Neural progenitor cell (in vitro differentiated cells): ENCODE results near the gene PDE1C. TPM values are rescaled to one million over a fixed set of nuclear protein-coding genes. Genes with fewer than 3 reads are reported as not detected.

ENCODE experiments used
- DNase-seq: peaks from one replicate; pipeline ENCODE4 v3.0.0-alpha.2; 2016; ENCODE audit warnings: low spot score
- H2AFZ ChIP-seq: fragments of 200-600 bp; sonication (generic); replicated peaks from 2 replicates; pipeline ENCODE4 v1.6.1; 2016; ENCODE audit warnings: antibody characterized with exemption
- H3F3A ChIP-seq: fragments of 200-600 bp; sonication (generic); 2 replicates; pipeline ENCODE4 v1.6.1; 2016; ENCODE audit warnings: antibody characterized with exemption, low read depth
- H3K27ac ChIP-seq: fragments of 200-600 bp; sonication (generic); 2 replicates; pipeline ENCODE4 v1.5.1; 2016; ENCODE audit warnings: mild to moderate bottlenecking
- H3K27me3 ChIP-seq: fragments of 200-600 bp; sonication (generic); 2 replicates; pipeline ENCODE4 v1.6.1; 2016; ENCODE audit warnings: mild to moderate bottlenecking, moderate library complexity
- H3K36me3 ChIP-seq: fragments of 200-600 bp; sonication (generic); 2 replicates; pipeline ENCODE4 v1.5.1; 2016
- H3K4me1 ChIP-seq: fragments of 200-600 bp; sonication (generic); 2 replicates; pipeline ENCODE4 v1.6.1; 2016; ENCODE audit warnings: mixed run types
- H3K4me2 ChIP-seq: fragments of 200-600 bp; sonication (generic); 2 replicates; pipeline ENCODE4 v1.6.1; 2016
- H3K4me3 ChIP-seq: fragments of 200-600 bp; sonication (generic); 2 replicates; pipeline ENCODE4 v1.5.1; 2016
- H3K79me2 ChIP-seq: fragments of 200-600 bp; sonication (generic); 2 replicates; pipeline ENCODE4 v1.6.1; 2016; ENCODE audit warnings: low read depth
- H3K9ac ChIP-seq: fragments of 200-600 bp; sonication (generic); 2 replicates; pipeline ENCODE4 v1.6.1; 2016
- H3K9me3 ChIP-seq: fragments of 200-600 bp; sonication (generic); 2 replicates; pipeline ENCODE4 v1.5.1; 2016; ENCODE audit warnings: low read depth
- H4K20me1 ChIP-seq: fragments of 200-600 bp; sonication (generic); 2 replicates; pipeline ENCODE4 v1.6.1; 2016; ENCODE audit warnings: low read depth
- H3K27ac Mint-ChIP-seq: 3 replicates; pipeline ENCODE4 v1.8.0; 2021; ENCODE audit warnings: mixed read lengths
- H3K27me3 Mint-ChIP-seq: 2 replicates; pipeline ENCODE4 v1.8.0; 2022; ENCODE audit warnings: low read depth, mild to moderate bottlenecking, inconsistent platforms, moderate library complexity, mixed read lengths; ENCODE audit not compliant: insufficient read depth
- H3K36me3 Mint-ChIP-seq: 3 replicates; pipeline ENCODE4 v1.8.0; 2021; ENCODE audit warnings: mixed read lengths
- H3K4me1 Mint-ChIP-seq: 3 replicates; pipeline ENCODE4 v1.8.0; 2021; ENCODE audit warnings: mixed read lengths
- H3K4me3 Mint-ChIP-seq: 3 replicates; pipeline ENCODE4 v1.8.0; 2021; ENCODE audit warnings: mild to moderate bottlenecking, moderate library complexity, mixed read lengths
- H3K9me3 Mint-ChIP-seq: 3 replicates; pipeline ENCODE4 v1.8.0; 2020; ENCODE audit warnings: mixed read lengths
- EZH2 ChIP-seq: fragments of 200-600 bp; sonication (generic); IDR thresholded peaks from 2 replicates; pipeline ENCODE4 v1.6.1; 2017; ENCODE audit warnings: antibody characterized with exemption, mild to moderate bottlenecking, moderate library complexity
- EZH2phosphoT487 ChIP-seq: fragments of 200-600 bp; sonication (generic); IDR thresholded peaks from 2 replicates; pipeline ENCODE4 v1.6.1; 2017; ENCODE audit warnings: antibody characterized with exemption
- total RNA-seq: library from RNA; depleted of rRNA; stranded (reverse); fragments of >200 nt; gene quantifications from 2 replicates; pipeline ENCODE4 v1.2.3, GENCODE V29; 2015; ENCODE audit warnings: low replicate concordance
- TF ChIP-seq, protein P1 (sequence below): fragments of 200-600 bp; sonication (generic); IDR thresholded peaks from 2 replicates; pipeline ENCODE4 v1.5.1; 2017; ENCODE audit warnings: antibody characterized with exemption, mild to moderate bottlenecking

Gene PDE1C
- total RNA-seq, 1 donor from 2014 or later: 0.54 TPM

DNA sequence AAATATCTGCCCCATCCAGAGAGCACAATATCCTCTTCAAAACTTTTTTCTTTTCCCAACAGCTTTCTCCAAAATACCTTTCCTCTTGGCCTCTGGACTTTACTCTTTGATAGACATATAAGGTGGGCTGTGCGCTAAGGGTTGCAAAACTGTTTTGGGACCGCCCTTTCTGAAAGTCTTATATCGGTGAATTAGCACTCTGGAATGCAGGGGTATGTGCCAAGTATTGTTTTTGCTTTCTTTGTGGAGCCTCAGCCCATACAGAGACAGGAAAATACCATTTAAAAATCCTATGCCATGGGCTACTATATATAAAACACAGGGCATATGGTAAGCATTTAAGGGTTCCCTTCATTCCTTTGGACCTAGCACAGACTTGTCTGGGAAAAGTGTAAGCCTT is 345.5 kb downstream of the PDE1C start:
- Histone ChIP-seq H3K4me2 (no peak overlapping the region), H3K4me1 (no peaks in the 10 kb centered on the region), H3K27me3 (no peaks in the 10 kb centered on the region), H2AFZ (no peak overlapping the region), H3K79me2 (no peaks in the 10 kb centered on the region), H3K9me3 (no peaks in the 10 kb centered on the region), H3F3A (no peaks in the 10 kb centered on the region), H3K9ac (no peak overlapping the region), H3K36me3 (no peaks in the 10 kb centered on the region), H4K20me1 (no peaks in the 10 kb centered on the region), H3K27ac (no peak overlapping the region), H3K4me3 (no peak overlapping the region)
- H3K4me1 Mint-ChIP-seq: peaks cover 8% of the 10 kb centered on the region
- no peak overlapping the region for H3K27ac Mint-ChIP-seq
- no peak for DNase-seq
- H3K9me3 Mint-ChIP-seq: peaks cover 2% of the 10 kb centered on the region
- H3K36me3 Mint-ChIP-seq: no peaks in the 10 kb centered on the region
- TF ChIP-seq, protein P1, sequence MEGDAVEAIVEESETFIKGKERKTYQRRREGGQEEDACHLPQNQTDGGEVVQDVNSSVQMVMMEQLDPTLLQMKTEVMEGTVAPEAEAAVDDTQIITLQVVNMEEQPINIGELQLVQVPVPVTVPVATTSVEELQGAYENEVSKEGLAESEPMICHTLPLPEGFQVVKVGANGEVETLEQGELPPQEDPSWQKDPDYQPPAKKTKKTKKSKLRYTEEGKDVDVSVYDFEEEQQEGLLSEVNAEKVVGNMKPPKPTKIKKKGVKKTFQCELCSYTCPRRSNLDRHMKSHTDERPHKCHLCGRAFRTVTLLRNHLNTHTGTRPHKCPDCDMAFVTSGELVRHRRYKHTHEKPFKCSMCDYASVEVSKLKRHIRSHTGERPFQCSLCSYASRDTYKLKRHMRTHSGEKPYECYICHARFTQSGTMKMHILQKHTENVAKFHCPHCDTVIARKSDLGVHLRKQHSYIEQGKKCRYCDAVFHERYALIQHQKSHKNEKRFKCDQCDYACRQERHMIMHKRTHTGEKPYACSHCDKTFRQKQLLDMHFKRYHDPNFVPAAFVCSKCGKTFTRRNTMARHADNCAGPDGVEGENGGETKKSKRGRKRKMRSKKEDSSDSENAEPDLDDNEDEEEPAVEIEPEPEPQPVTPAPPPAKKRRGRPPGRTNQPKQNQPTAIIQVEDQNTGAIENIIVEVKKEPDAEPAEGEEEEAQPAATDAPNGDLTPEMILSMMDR: no peak
- TF ChIP-seq EZH2phosphoT487: no peak
- no peak for TF ChIP-seq EZH2
- H3K4me3 Mint-ChIP-seq: no peak overlapping the region
- peaks cover 3% of the 10 kb centered on the region for H3K27me3 Mint-ChIP-seq

DNA sequence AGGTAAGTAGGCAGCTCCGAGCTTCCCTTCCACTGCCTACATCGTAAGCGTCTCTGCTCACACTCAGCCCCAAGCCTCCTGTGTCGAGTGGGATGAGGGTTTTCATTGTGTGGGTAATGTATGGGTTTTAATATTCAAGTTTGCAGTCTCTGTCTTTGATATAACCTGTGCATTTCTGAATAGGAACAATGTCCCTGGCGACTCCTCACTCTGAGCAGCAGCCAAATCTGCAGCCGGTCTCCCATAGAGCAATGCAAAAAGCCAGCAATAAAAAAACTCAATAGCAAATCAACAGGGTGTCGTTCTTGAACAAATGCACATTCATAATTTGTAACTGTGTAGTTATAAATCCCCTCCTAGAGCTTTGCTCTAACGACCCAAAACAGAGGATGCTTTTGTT is 349.8 kb downstream of the PDE1C start:
- Histone ChIP-seq H4K20me1 (no peaks in the 10 kb centered on the region), H3K9me3 (no peaks in the 10 kb centered on the region), H3K4me1 (no peaks in the 10 kb centered on the region), H3F3A (no peaks in the 10 kb centered on the region), H2AFZ (no peak overlapping the region), H3K79me2 (no peaks in the 10 kb centered on the region), H3K4me2 (no peak overlapping the region), H3K4me3 (no peak overlapping the region), H3K9ac (no peak overlapping the region), H3K27me3 (no peaks in the 10 kb centered on the region), H3K27ac (no peak overlapping the region), H3K36me3 (no peaks in the 10 kb centered on the region)
- H3K27ac Mint-ChIP-seq: no peak overlapping the region
- H3K9me3 Mint-ChIP-seq: peaks cover 17% of the 10 kb centered on the region
- TF ChIP-seq EZH2: no peak
- TF ChIP-seq EZH2phosphoT487: no peak
- TF ChIP-seq, protein P1: no peak
- no peak for DNase-seq
- no peak overlapping the region for H3K4me3 Mint-ChIP-seq
- peaks cover 12% of the 10 kb centered on the region for H3K4me1 Mint-ChIP-seq
- H3K36me3 Mint-ChIP-seq: peaks cover 4% of the 10 kb centered on the region
- H3K27me3 Mint-ChIP-seq: peaks cover 5% of the 10 kb centered on the region

DNA sequence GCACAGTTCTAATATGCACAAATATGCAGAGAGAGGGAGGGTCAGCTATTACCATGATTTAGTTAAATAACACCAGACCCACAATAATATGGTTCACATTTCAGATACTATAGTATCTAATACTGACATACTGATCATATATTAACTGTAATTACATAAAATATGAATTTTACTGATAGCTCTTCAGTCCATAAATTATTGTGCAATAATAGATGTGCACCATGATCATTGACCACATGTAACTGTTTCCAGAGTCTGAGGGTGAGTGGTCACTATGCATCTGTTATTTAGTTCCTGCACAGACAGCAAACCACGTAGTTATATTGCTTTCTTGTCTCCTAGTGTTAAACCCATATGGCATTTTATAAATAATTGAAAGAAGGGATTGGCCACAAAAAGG is 353.9 kb downstream of the PDE1C start:
- Mint-ChIP-seq H3K9me3 (peaks cover 54% of the 10 kb centered on the region), H3K36me3 (peaks cover 16% of the 10 kb centered on the region), H3K4me1 (peaks cover 19% of the 10 kb centered on the region), H3K4me3 (no peak overlapping the region), H3K27ac (no peak overlapping the region), H3K27me3 (peaks cover 19% of the 10 kb centered on the region)
- H3K27me3 ChIP-seq: peaks cover 13% of the 10 kb centered on the region
- H3K9ac ChIP-seq: no peak overlapping the region
- H2AFZ ChIP-seq: no peak overlapping the region
- H3K36me3 ChIP-seq: no peaks in the 10 kb centered on the region
- TF ChIP-seq, protein P1: no peak
- no peak for TF ChIP-seq EZH2
- no peak for TF ChIP-seq EZH2phosphoT487
- no peak overlapping the region for H3K27ac ChIP-seq
- H3K4me1 ChIP-seq: no peaks in the 10 kb centered on the region
- H3K79me2 ChIP-seq: no peaks in the 10 kb centered on the region
- no peaks in the 10 kb centered on the region for H4K20me1 ChIP-seq
- no peak overlapping the region for H3K4me2 ChIP-seq
- H3K4me3 ChIP-seq: no peak overlapping the region
- DNase-seq: no peak
- H3K9me3 ChIP-seq: peaks cover 8% of the 10 kb centered on the region
- H3F3A ChIP-seq: no peaks in the 10 kb centered on the region
